Naive thymus-derived CD8-positive, alpha-beta T cell (primary cell): Measurements from ENCODE around the gene CMSS1. TPM values are rescaled to one million over a fixed set of nuclear protein-coding genes. Genes with fewer than 3 reads are reported as not detected.

ENCODE experiments used
- ATAC-seq, 2 donors: fragments of 150-1000 bp; cut with Tn5 transposase in 1 of 2; sonication (Bioruptor Pico), chemical (Tn5 transposase) in 1 of 2; 1 replicate in 1 of 2; 2 replicates in 1 of 2; pipeline ENCODE4 v1.10.0; 2021; ENCODE audit warnings: mild to moderate bottlenecking in 2 of 2, moderate library complexity in 2 of 2
- POLR2A ChIA-PET: fragments of 350-600 bp; sonication (Branson Sonifier 250); formaldehyde crosslinking; loops from one replicate; lab custom pipeline; 2021; ENCODE audit warnings: antibody characterized with exemption; lab: Charles Lee
- DNase-seq, 10 donors: peaks; one replicate each; pipeline versions ENCODE4 v3.0.0 to v3.0.0-alpha.2; 2020 to 2022
- H3K27ac Mint-ChIP-seq, 10 donors: one replicate each; pipeline ENCODE4 v1.8.0; 2020 to 2022; ENCODE audit warnings: mild to moderate bottlenecking in 10 of 10, mixed read lengths in 10 of 10, moderate library complexity in 4 of 10, inconsistent platforms in 1 of 10
- H3K27me3 Mint-ChIP-seq, 5 donors: one replicate each; pipeline ENCODE4 v1.8.0; 2021 to 2022; ENCODE audit warnings: mixed read lengths in 5 of 5
- H3K36me3 Mint-ChIP-seq, 3 donors: one replicate each; pipeline ENCODE4 v1.8.0; 2020 to 2022; ENCODE audit warnings: mixed read lengths in 3 of 3, mild to moderate bottlenecking in 2 of 3, inconsistent platforms in 1 of 3
- H3K4me1 Mint-ChIP-seq, 4 donors: one replicate each; pipeline ENCODE4 v1.8.0; 2021 to 2022; ENCODE audit warnings: mixed read lengths in 4 of 4
- H3K4me3 Mint-ChIP-seq, 10 donors: one replicate each; pipeline ENCODE4 v1.8.0; 2020 to 2022; ENCODE audit warnings: mild to moderate bottlenecking in 10 of 10, mixed read lengths in 10 of 10, moderate library complexity in 6 of 10, inconsistent platforms in 1 of 10
- H3K9me3 Mint-ChIP-seq, 9 donors: one replicate each; pipeline ENCODE4 v1.8.0; 2020 to 2022; ENCODE audit warnings: mixed read lengths in 9 of 9, mild to moderate bottlenecking in 3 of 9, inconsistent platforms in 1 of 9, moderate library complexity in 1 of 9
- polyA plus RNA-seq, 3 donors: library from polyadenylated mRNA; unstranded; fragments of 300-500 nt; fragmentation: Illumina TruSeq; gene quantifications; one replicate each; pipeline ENCODE4 v1.2.3, GENCODE V29; 2021
- total RNA-seq, 8 experiments: library from RNA in 2 of 8; stranded (reverse) in 2 of 8; gene quantifications; one replicate each; pipeline ENCODE4 v1.2.3 and lab custom pipeline; 2021 to 2026

CMSS1 gene
- total and polyA plus RNA-seq, 5 experiments from 2014 or later: 18.9 to 32.4 (median 29.7) TPM

DNA sequence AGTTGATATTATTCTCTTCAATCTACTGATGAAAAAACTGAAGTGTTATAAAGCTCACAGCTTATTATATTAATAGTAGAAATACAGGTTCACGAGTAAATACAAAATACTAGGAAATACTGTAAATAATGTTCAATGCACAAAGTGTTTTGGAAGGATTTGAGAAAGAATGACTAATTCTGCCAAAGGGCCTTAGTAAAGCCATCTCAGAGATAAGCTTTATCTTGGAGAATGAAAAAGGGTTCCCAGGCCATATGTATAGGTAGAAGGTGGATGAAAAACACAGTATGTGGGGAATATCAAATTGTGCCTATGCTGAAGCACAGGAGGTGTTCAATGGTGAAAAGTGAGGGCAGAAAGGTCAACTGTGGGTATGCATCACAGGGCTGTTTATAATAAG, 123.5 kb downstream of the CMSS1 start:
- H3K27ac Mint-ChIP-seq: no peak overlapping the region

GRCh38 chr3:99943931-99944761, 126.5 kb downstream of the CMSS1 start:
- Mint-ChIP-seq H3K27ac (peak overlapping the region in 1 of 10 donors; percentile 31), H3K9me3 (no peaks in the 10 kb centered on the region), H3K4me3 (no peak overlapping the region), H3K36me3 (peaks cover 0 to 5% (median 0%) of the 10 kb centered on the region in 3 donors), H3K4me1 (peaks cover 2 to 21% (median 4%) of the 10 kb centered on the region in 4 donors), H3K27me3 (no peaks in the 10 kb centered on the region)
- ATAC-seq (no peak), DNase-seq (no peak)
- POLR2A ChIA-PET: interaction anchor here (0.6 kb wide), 1 partner anchor 8 kb away, joined by 6 read pairs; no protein-coding TSS in a partner anchor

More for the DNA sequence above, 123.5 kb downstream of the CMSS1 start:
- no peak for ATAC-seq
- Mint-ChIP-seq H3K4me3 (no peak overlapping the region), H3K36me3 (peaks cover 0 to 5% (median 0%) of the 10 kb centered on the region in 3 donors), H3K27me3 (no peaks in the 10 kb centered on the region), H3K9me3 (no peaks in the 10 kb centered on the region), H3K4me1 (peaks cover 9 to 38% (median 16%) of the 10 kb centered on the region in 4 donors)
- no peak for DNase-seq
- POLR2A ChIA-PET: no interaction called here

DNA sequence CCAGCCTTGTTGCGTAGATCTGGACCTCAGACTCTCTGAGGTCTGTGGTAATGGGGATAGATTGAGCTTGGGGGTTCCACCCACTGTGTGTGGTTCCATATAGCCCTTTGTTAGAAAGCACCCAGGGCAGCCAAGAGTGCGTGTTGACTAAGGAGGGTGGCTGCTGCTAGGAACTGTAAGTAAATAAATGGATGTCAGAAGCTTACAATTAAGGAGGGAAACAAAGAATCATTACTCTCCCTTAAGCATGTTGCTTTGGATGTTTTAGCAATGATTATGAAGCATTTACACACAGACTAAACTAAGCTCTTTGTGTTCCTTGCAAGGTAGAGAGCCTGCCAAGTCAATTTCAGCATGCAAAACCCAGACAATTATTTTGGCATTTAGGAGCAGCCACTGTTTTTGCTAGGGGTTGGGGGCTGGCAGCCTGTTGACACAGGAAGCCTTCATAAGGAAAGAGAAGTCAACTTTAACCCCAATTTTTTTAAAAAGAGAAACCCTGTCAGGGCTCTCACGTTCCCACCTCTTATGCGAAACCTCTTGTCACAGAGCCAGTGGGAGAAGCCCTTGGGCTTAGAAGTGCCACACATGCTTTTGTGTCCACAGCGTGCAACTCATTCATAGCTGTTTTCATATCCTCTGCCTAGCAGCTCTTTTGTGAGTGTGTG, 127.8 kb downstream of the CMSS1 start:
- Mint-ChIP-seq H3K4me3 (no peak overlapping the region), H3K4me1 (peaks cover 0 to 23% (median 5%) of the 10 kb centered on the region in 4 donors), H3K27ac (peak overlapping the region in 1 of 10 donors; percentile 76), H3K27me3 (no peaks in the 10 kb centered on the region), H3K9me3 (no peaks in the 10 kb centered on the region), H3K36me3 (peaks cover 0 to under 1% (median 0%) of the 10 kb centered on the region in 3 donors)
- POLR2A ChIA-PET: no interaction called here
- ATAC-seq (no peak), DNase-seq (no peak)

- H3K36me3 Mint-ChIP-seq: no peaks in the 10 kb centered on the region
- POLR2A ChIA-PET: interaction anchor here (0.6 to 0.8 kb wide), 3 partner anchors 25 to 1119 kb away, joined by 3 to 5 read pairs (median 4); no protein-coding TSS in a partner anchor
- peaks cover 0 to 34% (median 8%) of the 10 kb centered on the region in 4 donors for H3K4me1 Mint-ChIP-seq
- H3K27me3 Mint-ChIP-seq: no peaks in the 10 kb centered on the region
- no peaks in the 10 kb centered on the region for H3K9me3 Mint-ChIP-seq
- no peak for DNase-seq
- H3K27ac Mint-ChIP-seq: no peak overlapping the region
- no peak for ATAC-seq
- no peak overlapping the region for H3K4me3 Mint-ChIP-seq
These were observed 129.7 kb downstream of the CMSS1 start for GRCh38 chr3:99947356-99947755.

- Mint-ChIP-seq H3K9me3 (no peaks in the 10 kb centered on the region), H3K4me3 (no peak overlapping the region), H3K4me1 (peaks cover 0 to 34% (median 7%) of the 10 kb centered on the region in 4 donors), H3K27ac (peak overlapping the region in 2 of 10 donors; percentile 9 to 63), H3K27me3 (no peaks in the 10 kb centered on the region), H3K36me3 (no peaks in the 10 kb centered on the region)
- no peak for ATAC-seq
- POLR2A ChIA-PET: no interaction called here
- DNase-seq: no peak
These were observed 130.9 kb downstream of the CMSS1 start for GRCh38 chr3:99948467-99949089.

- POLR2A ChIA-PET: no interaction called here
- Mint-ChIP-seq H3K4me3 (no peak overlapping the region), H3K4me1 (peaks cover 0 to 18% (median 5%) of the 10 kb centered on the region in 4 donors), H3K36me3 (no peaks in the 10 kb centered on the region), H3K27ac (peak overlapping the region in 2 of 10 donors; percentile 9 to 11), H3K27me3 (no peaks in the 10 kb centered on the region), H3K9me3 (no peaks in the 10 kb centered on the region)
- ATAC-seq (no peak), DNase-seq (no peak)
These were observed 132.5 kb downstream of the CMSS1 start for GRCh38 chr3:99949956-99950670.

DNA sequence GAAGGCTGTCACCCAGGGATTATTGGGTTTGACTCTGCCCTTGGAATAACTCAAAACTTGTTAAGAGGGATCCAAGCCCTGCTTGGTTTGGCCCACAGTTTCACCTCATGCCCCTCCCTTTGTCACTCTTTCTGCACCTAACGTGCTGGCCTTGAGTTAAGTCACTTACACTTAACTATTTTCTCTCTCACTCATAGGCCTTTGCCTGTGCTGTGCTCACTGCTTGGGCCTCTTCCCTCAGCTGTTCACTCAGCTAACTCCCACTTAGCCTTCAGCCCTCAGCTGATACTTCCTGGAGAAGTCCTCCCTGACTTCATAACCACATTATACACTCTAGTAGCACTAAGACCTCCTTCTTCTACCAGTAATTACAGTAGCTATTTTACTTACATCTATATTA, 133.3 kb downstream of the CMSS1 start:
- ATAC-seq: no peak
- H3K4me3 Mint-ChIP-seq: no peak overlapping the region
- peaks cover 0 to 1% (median 0%) of the 10 kb centered on the region in 3 donors for H3K36me3 Mint-ChIP-seq
- no peaks in the 10 kb centered on the region for H3K27me3 Mint-ChIP-seq
- peaks cover 0 to 14% (median 4%) of the 10 kb centered on the region in 4 donors for H3K4me1 Mint-ChIP-seq
- DNase-seq: no peak
- POLR2A ChIA-PET: no interaction called here
- H3K9me3 Mint-ChIP-seq: no peaks in the 10 kb centered on the region
- H3K27ac Mint-ChIP-seq: peak overlapping the region in 1 of 10 donors; percentile 9

DNA sequence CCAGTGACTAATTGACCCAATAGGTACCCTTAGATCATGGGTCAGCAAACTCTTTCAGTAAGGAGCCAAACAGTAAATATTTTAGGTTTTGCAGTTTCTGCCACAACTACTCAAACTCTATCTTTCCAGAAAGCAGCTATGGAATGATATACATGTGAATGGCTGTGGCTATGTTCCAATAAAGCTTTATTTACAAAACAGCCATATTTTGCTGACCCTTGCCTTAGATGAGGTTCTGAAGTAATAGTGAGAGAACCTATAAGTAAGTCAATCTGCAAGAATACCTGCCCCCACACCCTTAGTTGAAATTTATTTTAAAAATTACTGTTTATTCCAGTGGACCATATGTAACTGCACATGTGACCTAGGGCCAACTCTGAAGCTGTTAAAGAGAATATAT, 134.0 kb downstream of the CMSS1 start:
- POLR2A ChIA-PET: no interaction called here
- Mint-ChIP-seq H3K4me1 (peaks cover 0 to 14% (median 8%) of the 10 kb centered on the region in 4 donors), H3K4me3 (no peak overlapping the region), H3K27ac (no peak overlapping the region), H3K27me3 (no peaks in the 10 kb centered on the region), H3K9me3 (no peaks in the 10 kb centered on the region), H3K36me3 (peaks cover 0 to 5% (median 0%) of the 10 kb centered on the region in 3 donors)
- DNase-seq (no peak), ATAC-seq (no peak)

GRCh38 chr3:99952306-99952705, 134.6 kb downstream of the CMSS1 start:
- ATAC-seq (no peak), DNase-seq (no peak)
- peaks cover under 1 to 14% (median 8%) of the 10 kb centered on the region in 4 donors for H3K4me1 Mint-ChIP-seq
- H3K36me3 Mint-ChIP-seq: peaks cover 0 to 5% (median 0%) of the 10 kb centered on the region in 3 donors
- no peaks in the 10 kb centered on the region for H3K27me3 Mint-ChIP-seq
- no peak overlapping the region for H3K4me3 Mint-ChIP-seq
- POLR2A ChIA-PET: no interaction called here
- no peaks in the 10 kb centered on the region for H3K9me3 Mint-ChIP-seq
- H3K27ac Mint-ChIP-seq: no peak overlapping the region

DNA sequence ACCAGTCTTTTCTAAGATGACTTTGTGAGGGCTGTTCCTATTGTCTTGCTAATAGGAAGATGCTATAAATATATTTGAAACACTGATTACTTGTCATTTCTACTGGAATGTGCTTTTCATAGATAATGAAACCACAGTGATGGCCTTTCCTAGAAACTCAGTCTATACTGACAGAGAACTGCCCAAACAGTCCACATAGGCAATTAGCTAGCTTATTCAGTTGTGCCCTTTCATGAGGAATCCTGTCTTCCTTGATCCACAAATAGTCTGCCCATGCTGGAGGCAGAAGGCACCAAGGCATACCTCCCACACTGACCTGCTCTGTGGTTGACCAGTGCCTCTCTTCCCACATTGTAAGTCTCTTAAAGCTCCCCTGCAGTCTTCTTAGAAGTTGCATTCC, 135.9 kb downstream of the CMSS1 start:
- ATAC-seq: no peak
- H3K4me1 Mint-ChIP-seq: peaks cover 3 to 14% (median 8%) of the 10 kb centered on the region in 4 donors
- POLR2A ChIA-PET: no interaction called here
- H3K27ac Mint-ChIP-seq: peak overlapping the region in 1 of 10 donors; percentile 21
- DNase-seq: no peak
- no peak overlapping the region for H3K4me3 Mint-ChIP-seq
- peaks cover 0 to 5% (median 0%) of the 10 kb centered on the region in 3 donors for H3K36me3 Mint-ChIP-seq
- H3K27me3 Mint-ChIP-seq: no peaks in the 10 kb centered on the region
- no peaks in the 10 kb centered on the region for H3K9me3 Mint-ChIP-seq

- ATAC-seq: no peak
- DNase-seq: no peak
- POLR2A ChIA-PET: no interaction called here
- H3K4me3 Mint-ChIP-seq: no peak overlapping the region
- peaks cover 4 to 14% (median 9%) of the 10 kb centered on the region in 4 donors for H3K4me1 Mint-ChIP-seq
- no peaks in the 10 kb centered on the region for H3K9me3 Mint-ChIP-seq
- H3K27me3 Mint-ChIP-seq: no peaks in the 10 kb centered on the region
- peaks cover 0 to 5% (median 0%) of the 10 kb centered on the region in 3 donors for H3K36me3 Mint-ChIP-seq
- no peak overlapping the region for H3K27ac Mint-ChIP-seq
These were observed 137.4 kb downstream of the CMSS1 start for GRCh38 chr3:99954914-99955644.
